ENCODE measurements around the gene IRAK2. TPM values are rescaled to one million over a fixed set of nuclear protein-coding genes. Genes with fewer than 3 reads are reported as not detected.

Gene IRAK2
- total RNA-seq, 1 experiment from 2014 or later: 25.1 TPM

DNA sequence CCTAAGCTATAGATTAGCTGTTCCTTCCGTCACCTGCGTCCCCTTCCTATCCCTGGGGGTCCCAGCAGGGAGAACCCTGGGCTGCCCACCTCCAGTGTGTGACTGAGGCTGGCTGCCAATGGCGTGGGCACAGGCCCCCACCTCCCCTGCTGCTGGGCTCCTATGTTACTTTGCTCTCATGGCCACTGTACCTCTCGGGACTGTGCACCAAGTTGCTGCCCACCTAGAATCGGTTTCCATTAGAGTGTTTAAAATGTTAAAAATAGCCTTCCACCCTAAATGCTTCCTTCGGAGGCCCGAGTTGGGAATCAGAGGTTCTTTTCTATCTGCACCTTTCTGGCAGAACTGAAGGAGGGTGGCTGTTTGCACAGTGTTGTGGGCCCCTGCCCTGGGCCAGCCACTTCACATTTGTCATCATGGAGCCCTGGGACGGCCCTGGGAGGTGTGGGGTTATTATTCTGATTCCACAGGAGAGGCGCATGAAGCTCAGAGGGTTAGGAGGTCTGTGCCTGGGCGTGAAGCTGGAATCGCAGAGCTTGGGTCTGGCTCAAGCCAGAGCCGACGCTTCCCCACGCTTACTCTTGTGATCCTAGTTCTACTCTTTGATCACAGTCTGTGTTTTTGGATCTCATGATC lies 29.1 kb downstream of the IRAK2 start:
- DNase-seq (ENCODE audit: low read depth, low spot score): no peak
- Histone ChIP-seq H3K4me3 (ENCODE audit: low read depth in 2 of 2, low read length in 2 of 2) (no peak overlapping the region), H3K27me3 (ENCODE audit: control insufficient read depth, insufficient read depth, low read length) (no peaks in the 10 kb centered on the region), H3K27ac (ENCODE audit: low read length) (peak overlapping the region; percentile 93), H3K9me3 (ENCODE audit: control insufficient read depth, insufficient read depth, low read depth, low read length) (no peaks in the 10 kb centered on the region), H3K36me3 (ENCODE audit: control insufficient read depth, insufficient read depth, low read length) (no peaks in the 10 kb centered on the region), H3K4me1 (ENCODE audit: control insufficient read depth, insufficient read depth, low read length) (peaks cover 83% of the 10 kb centered on the region)
- no peak for TF ChIP-seq SIN3A (IDR thresholded peaks at IDR 0.05; ENCODE audit: borderline replicate concordance, insufficient read depth, low read depth, low read length)
- TF ChIP-seq TCF7L2 (IDR thresholded peaks at IDR 0.05; ENCODE audit: low read depth, low read length): no peak
- TF ChIP-seq, protein P1, sequence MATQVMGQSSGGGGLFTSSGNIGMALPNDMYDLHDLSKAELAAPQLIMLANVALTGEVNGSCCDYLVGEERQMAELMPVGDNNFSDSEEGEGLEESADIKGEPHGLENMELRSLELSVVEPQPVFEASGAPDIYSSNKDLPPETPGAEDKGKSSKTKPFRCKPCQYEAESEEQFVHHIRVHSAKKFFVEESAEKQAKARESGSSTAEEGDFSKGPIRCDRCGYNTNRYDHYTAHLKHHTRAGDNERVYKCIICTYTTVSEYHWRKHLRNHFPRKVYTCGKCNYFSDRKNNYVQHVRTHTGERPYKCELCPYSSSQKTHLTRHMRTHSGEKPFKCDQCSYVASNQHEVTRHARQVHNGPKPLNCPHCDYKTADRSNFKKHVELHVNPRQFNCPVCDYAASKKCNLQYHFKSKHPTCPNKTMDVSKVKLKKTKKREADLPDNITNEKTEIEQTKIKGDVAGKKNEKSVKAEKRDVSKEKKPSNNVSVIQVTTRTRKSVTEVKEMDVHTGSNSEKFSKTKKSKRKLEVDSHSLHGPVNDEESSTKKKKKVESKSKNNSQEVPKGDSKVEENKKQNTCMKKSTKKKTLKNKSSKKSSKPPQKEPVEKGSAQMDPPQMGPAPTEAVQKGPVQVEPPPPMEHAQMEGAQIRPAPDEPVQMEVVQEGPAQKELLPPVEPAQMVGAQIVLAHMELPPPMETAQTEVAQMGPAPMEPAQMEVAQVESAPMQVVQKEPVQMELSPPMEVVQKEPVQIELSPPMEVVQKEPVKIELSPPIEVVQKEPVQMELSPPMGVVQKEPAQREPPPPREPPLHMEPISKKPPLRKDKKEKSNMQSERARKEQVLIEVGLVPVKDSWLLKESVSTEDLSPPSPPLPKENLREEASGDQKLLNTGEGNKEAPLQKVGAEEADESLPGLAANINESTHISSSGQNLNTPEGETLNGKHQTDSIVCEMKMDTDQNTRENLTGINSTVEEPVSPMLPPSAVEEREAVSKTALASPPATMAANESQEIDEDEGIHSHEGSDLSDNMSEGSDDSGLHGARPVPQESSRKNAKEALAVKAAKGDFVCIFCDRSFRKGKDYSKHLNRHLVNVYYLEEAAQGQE (IDR thresholded peaks at IDR 0.05; ENCODE audit: insufficient read depth in 1 of 2, low read depth in 2 of 2, low read length in 1 of 2): no peak
- TF ChIP-seq, protein P2, sequence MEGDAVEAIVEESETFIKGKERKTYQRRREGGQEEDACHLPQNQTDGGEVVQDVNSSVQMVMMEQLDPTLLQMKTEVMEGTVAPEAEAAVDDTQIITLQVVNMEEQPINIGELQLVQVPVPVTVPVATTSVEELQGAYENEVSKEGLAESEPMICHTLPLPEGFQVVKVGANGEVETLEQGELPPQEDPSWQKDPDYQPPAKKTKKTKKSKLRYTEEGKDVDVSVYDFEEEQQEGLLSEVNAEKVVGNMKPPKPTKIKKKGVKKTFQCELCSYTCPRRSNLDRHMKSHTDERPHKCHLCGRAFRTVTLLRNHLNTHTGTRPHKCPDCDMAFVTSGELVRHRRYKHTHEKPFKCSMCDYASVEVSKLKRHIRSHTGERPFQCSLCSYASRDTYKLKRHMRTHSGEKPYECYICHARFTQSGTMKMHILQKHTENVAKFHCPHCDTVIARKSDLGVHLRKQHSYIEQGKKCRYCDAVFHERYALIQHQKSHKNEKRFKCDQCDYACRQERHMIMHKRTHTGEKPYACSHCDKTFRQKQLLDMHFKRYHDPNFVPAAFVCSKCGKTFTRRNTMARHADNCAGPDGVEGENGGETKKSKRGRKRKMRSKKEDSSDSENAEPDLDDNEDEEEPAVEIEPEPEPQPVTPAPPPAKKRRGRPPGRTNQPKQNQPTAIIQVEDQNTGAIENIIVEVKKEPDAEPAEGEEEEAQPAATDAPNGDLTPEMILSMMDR (IDR thresholded peaks at IDR 0.05): no peak
- no peak for TF ChIP-seq POLR2AphosphoS5 (IDR thresholded peaks at IDR 0.05; ENCODE audit: low read depth, low read length)
- in situ Hi-C loops (cut with HindIII; ENCODE audit: low pct_unique_long_range_greater_than_20kb, low sequenced_read_pairs): no loop called here
- ChIA-PET POLR2A (interaction anchor here (0.8 kb wide), 1 partner anchor 87 kb away, joined by 3 read pairs; no protein-coding TSS in a partner anchor), CTCF (interaction anchor here (0.6 kb wide), 1 partner anchor 72 kb away, joined by 3 read pairs; no protein-coding TSS in a partner anchor)
- intact Hi-C loops (cut with micrococcal nuclease; ENCODE audit: unreplicated experiment): no loop called here
- BruUV-seq (replicated peaks): no TSS peak
- no peak for ATAC-seq

DNA sequence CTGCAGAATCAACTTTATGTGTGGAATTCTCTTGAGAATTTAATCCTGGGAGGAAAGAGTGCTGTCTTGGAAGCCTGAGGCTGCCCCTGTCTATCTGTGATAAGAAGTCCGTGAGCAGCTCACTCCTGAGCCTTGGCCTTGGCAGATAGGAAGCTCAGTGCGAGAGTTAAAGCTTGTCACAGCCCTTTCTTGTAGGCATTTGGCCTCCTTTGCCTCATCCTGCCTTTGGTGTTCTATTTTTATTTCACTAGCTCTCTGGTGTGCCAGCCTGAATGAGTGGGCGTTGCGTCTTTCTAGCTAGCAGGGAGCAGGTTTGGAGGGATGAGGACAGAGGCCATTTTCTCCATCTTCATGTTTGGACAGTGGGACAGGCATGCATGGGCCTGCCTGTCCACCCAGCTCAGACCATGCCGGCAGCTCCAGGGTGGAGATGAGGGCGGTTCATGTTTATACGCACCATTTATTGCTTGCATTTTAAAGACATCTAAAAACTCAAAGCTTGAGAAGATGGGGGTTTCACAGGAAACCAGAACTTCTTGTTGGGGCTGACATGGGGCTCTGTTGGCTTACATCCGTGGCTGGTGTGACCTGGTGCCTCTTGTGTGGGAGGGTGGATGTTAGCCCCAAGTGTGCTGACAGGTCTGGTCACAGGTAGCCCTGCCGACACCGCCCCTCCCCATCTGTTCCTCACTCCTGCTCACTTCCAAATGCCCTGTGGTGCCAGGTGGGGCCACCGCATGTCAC lies 29.8 kb downstream of the IRAK2 start:
- no peaks in the 10 kb centered on the region for H3K36me3 ChIP-seq (ENCODE audit: control insufficient read depth, insufficient read depth, low read length)
- peak overlapping the region; percentile 93 for H3K27ac ChIP-seq (ENCODE audit: low read length)
- H3K4me1 ChIP-seq (ENCODE audit: control insufficient read depth, insufficient read depth, low read length): peaks cover 83% of the 10 kb centered on the region
- TF ChIP-seq TCF7L2 (IDR thresholded peaks at IDR 0.05; ENCODE audit: low read depth, low read length) (no peak), SIN3A (IDR thresholded peaks at IDR 0.05; ENCODE audit: borderline replicate concordance, insufficient read depth, low read depth, low read length) (no peak), POLR2AphosphoS5 (IDR thresholded peaks at IDR 0.05; ENCODE audit: low read depth, low read length) (no peak)
- TF ChIP-seq, protein P1 (IDR thresholded peaks at IDR 0.05; ENCODE audit: insufficient read depth in 1 of 2, low read depth in 2 of 2, low read length in 1 of 2): no peak
- TF ChIP-seq, protein P2 (IDR thresholded peaks at IDR 0.05): no peak
- no peak for ATAC-seq
- in situ Hi-C loops (cut with HindIII; ENCODE audit: low pct_unique_long_range_greater_than_20kb, low sequenced_read_pairs): no loop called here
- no peaks in the 10 kb centered on the region for H3K9me3 ChIP-seq (ENCODE audit: control insufficient read depth, insufficient read depth, low read depth, low read length)
- ChIA-PET CTCF (interaction anchor here (0.6 kb wide), 1 partner anchor 71 kb away, joined by 3 read pairs; no protein-coding TSS in a partner anchor), POLR2A (no interaction called here)
- H3K27me3 ChIP-seq (ENCODE audit: control insufficient read depth, insufficient read depth, low read length): no peaks in the 10 kb centered on the region
- H3K4me3 ChIP-seq (ENCODE audit: low read depth in 2 of 2, low read length in 2 of 2): no peak overlapping the region
- no peak for DNase-seq (ENCODE audit: low read depth, low spot score)
- no TSS peak for BruUV-seq (replicated peaks)
- intact Hi-C loops (cut with micrococcal nuclease; ENCODE audit: unreplicated experiment): no loop called here

Data from Panc1 (cell line).